Uterus (tissue), 4 donors: ENCODE data around the gene FAM168A. TPM values are rescaled to one million over a fixed set of nuclear protein-coding genes. Genes with fewer than 3 reads are reported as not detected.

ENCODE experiments used
- DNase-seq, 2 donors: peaks; one replicate each; pipeline ENCODE4 v3.0.0-alpha.2; 2019 to 2020
- H3K27ac ChIP-seq, 2 donors: fragments of 200-600 bp; sonication (generic); 1 replicate in 1 of 2; 2 replicates in 1 of 2; pipeline ENCODE4 v1.5.1; 2016 to 2018
- H3K27me3 ChIP-seq, 2 donors: fragments of 200-600 bp; sonication (generic); one replicate each; pipeline ENCODE4 v1.5.1; 2018 to 2019; ENCODE audit warnings: control low read depth in 1 of 2
- H3K36me3 ChIP-seq, 2 donors: fragments of 200-600 bp; sonication (generic); one replicate each; pipeline ENCODE4 v1.5.1; 2019; ENCODE audit warnings: control low read depth in 1 of 2
- H3K4me1 ChIP-seq, 2 donors: fragments of 200-600 bp; sonication (generic); one replicate each; pipeline ENCODE4 v1.5.1; 2018 to 2019; ENCODE audit warnings: control low read depth in 1 of 2
- H3K4me3 ChIP-seq, 2 donors: fragments of 200-600 bp; sonication (generic); 1 replicate in 1 of 2; 2 replicates in 1 of 2; pipeline ENCODE4 v1.5.1; 2018 to 2019; ENCODE audit warnings: mild to moderate bottlenecking in 1 of 2
- H3K9me3 ChIP-seq, 2 donors: fragments of 200-600 bp; sonication (generic); one replicate each; pipeline ENCODE4 v1.5.1; 2019; ENCODE audit warnings: control low read depth in 1 of 2
- CTCF ChIP-seq, 4 experiments: fragments of 200-600 bp in 2 of 4; fragments of 450-650 bp in 2 of 4; sonication (generic) in 2 of 4; IDR thresholded peaks; one replicate each; pipeline ENCODE4 v1.5.1; 2016 to 2019; ENCODE audit warnings: antibody characterized with exemption in 4 of 4, mild to moderate bottlenecking in 2 of 4, moderate library complexity in 1 of 4
- POLR2A ChIP-seq, 2 donors: fragments of 450-650 bp; IDR thresholded peaks; one replicate each; pipeline ENCODE4 v1.6.1; 2016; ENCODE audit warnings: antibody characterized with exemption in 2 of 2, mild to moderate bottlenecking in 1 of 2, moderate library complexity in 1 of 2
- intact Hi-C: fragments of 100-400 bp; cut with DNase I; formaldehyde crosslinking; loops from one replicate; pipeline ENCODE4 v1.15.1; 2023; ENCODE audit warnings: low total_unique reads
- total RNA-seq, 4 donors: library from RNA; depleted of rRNA in 3 of 4; stranded (reverse); fragments of >200 nt in 3 of 4; gene quantifications; one replicate each; pipeline versions ENCODE4 v1.1.0 to v1.2.4, GENCODE V29; 2014 to 2023
- donor health status: DM: yes; HTN: yes; CAD: no.

The FAM168A gene
- 10 to 100 TPM in 3 of 4 donors, 1 to 10 TPM in 1; 7.9 to 50.3 (median 25.8) TPM for total RNA-seq

GRCh38 chr11:73597956-73598718 is at the start of gene FAM168A:
TSS of gene FAM168A (minus strand) at chr11:73598112. CDS start at chr11:73468474, 129,638 bp downstream.
- Histone ChIP-seq H3K27me3 (no peaks in the 10 kb centered on the region), H3K4me3 (peak within 1 kb of the TSS; percentile 97 to 100), H3K36me3 (no peaks in the 10 kb centered on the region), H3K4me1 (peaks cover 6% of the 10 kb centered on the region in 2 donors), H3K9me3 (no peaks in the 10 kb centered on the region), H3K27ac (peak within 1 kb of the TSS; percentile 82 to 92)
- TF ChIP-seq CTCF (IDR thresholded peaks at IDR 0.05) (peak in 1 of 4 experiments; percentile 41), POLR2A (IDR thresholded peaks at IDR 0.05) (peak; percentile 46 to 82)
- intact Hi-C loops = no loop called here
- DNase-seq = peak; percentile 94 to 95

- intact Hi-C loops = no loop called here
- Histone ChIP-seq H3K4me1 (no peaks in the 10 kb centered on the region), H3K36me3 (no peaks in the 10 kb centered on the region), H3K9me3 (no peaks in the 10 kb centered on the region), H3K27ac (no peak overlapping the region), H3K4me3 (peak overlapping the region in 1 of 2 donors; percentile 8), H3K27me3 (no peaks in the 10 kb centered on the region)
- peak; percentile 78 to 79 for DNase-seq
- TF ChIP-seq CTCF (IDR thresholded peaks at IDR 0.05) (no peak), POLR2A (IDR thresholded peaks at IDR 0.05) (no peak)
Measured at GRCh38 chr11:73647459-73648100, 49.7 kb upstream of the FAM168A start.

- TF ChIP-seq POLR2A (IDR thresholded peaks at IDR 0.05) (no peak), CTCF (IDR thresholded peaks at IDR 0.05) (no peak)
- Histone ChIP-seq H3K4me3 (peak within 1 kb of the TSS in 1 of 2 donors; percentile 8), H3K4me1 (no peaks in the 10 kb centered on the region)
Measured at GRCh38 chr11:73645972-73646631, 48.2 kb upstream of the FAM168A start, which contains the start of gene PLEKHB1. TSS of gene PLEKHB1 (plus strand) at chr11:73646581. CDS start at chr11:73646609, 28 bp downstream.

GRCh38 chr11:73645121-73645969 is 47.4 kb upstream of the FAM168A start:
- Histone ChIP-seq H3K9me3 (no peaks in the 10 kb centered on the region), H3K4me1 (no peaks in the 10 kb centered on the region), H3K27me3 (no peaks in the 10 kb centered on the region), H3K27ac (no peak overlapping the region), H3K36me3 (no peaks in the 10 kb centered on the region), H3K4me3 (no peak overlapping the region)
- TF ChIP-seq CTCF (IDR thresholded peaks at IDR 0.05) (no peak), POLR2A (IDR thresholded peaks at IDR 0.05) (no peak)
- no peak for DNase-seq
- intact Hi-C loops = no loop called here

More at GRCh38 chr11:73645972-73646631, 48.2 kb upstream of the FAM168A start, which contains the start of gene PLEKHB1:
- intact Hi-C loops = no loop called here
- H3K27me3 ChIP-seq = no peaks in the 10 kb centered on the region
- H3K36me3 ChIP-seq = no peaks in the 10 kb centered on the region
- H3K27ac ChIP-seq = no peak within 1 kb of the TSS
- no peaks in the 10 kb centered on the region for H3K9me3 ChIP-seq
- peak in 1 of 2 donors; percentile 26 for DNase-seq
